ENCODE measurements around the gene RNASET2. TPM values are rescaled to one million over a fixed set of nuclear protein-coding genes. Genes with fewer than 3 reads are reported as not detected.

RNASET2 gene
- polyA plus RNA-seq, 2 of the 4 experiments (the other 2 are of a cell fraction): 9.3 to 11.2 TPM

DNA sequence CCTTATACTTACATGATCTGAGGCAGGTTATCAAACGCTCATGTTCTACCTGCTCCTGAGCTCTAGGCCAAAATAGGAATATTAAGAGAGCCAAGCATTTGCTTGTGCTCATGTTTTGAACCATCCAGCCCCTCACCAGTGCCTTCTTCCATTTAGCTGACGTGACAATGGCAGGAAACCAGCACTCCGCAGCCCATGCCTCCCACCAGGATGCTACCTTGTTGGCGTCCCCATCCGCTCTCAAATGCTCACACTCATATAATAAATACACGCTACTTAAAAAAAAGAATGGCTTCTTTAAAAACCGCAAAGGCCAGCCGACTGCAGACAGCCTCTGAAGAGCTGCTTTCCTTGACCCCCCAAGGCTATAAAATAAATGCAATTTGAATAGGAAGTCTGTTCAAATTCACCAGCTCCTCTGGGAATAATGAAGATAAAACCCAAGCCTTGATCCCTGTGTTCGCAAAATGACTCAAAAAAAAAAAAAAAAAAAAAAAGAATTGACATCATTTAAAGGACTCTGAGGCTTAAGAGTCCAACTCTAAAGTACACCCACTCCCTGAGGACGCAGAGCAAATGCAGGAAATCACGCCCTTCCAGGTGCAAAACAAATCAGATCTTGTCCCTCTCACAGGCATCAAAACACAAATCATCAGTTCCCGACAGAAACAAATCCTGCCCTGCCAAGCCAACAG, 29.0 kb downstream of the RNASET2 start:
- POLR2A ChIA-PET: no interaction called here
- no peak for FAIRE-seq
- Histone ChIP-seq H3K27ac (no peak overlapping the region), H3K4me3 (no peak overlapping the region), H3K4me1 (no peaks in the 10 kb centered on the region), H3K9me3 (no peaks in the 10 kb centered on the region), H3K4me2 (no peak overlapping the region)
- ATAC-seq: no peak
- CTCF ChIA-PET: interaction anchor here (1.6 kb wide), 1 partner anchor 10 kb away, joined by 5 read pairs; no protein-coding TSS in a partner anchor
- DNase-seq (ENCODE audit: low read depth in 1 of 2, low spot score in 1 of 2): no peak
- 83% methylated on average over 12 of the region's 12 CpGs for WGBS (ENCODE audit: missing lambda C conversion rate)
- no peak for TF ChIP-seq ZNF302 (CRISPR knock-in tag; IDR thresholded peaks at IDR 0.05)
- TF ChIP-seq, protein P1, sequence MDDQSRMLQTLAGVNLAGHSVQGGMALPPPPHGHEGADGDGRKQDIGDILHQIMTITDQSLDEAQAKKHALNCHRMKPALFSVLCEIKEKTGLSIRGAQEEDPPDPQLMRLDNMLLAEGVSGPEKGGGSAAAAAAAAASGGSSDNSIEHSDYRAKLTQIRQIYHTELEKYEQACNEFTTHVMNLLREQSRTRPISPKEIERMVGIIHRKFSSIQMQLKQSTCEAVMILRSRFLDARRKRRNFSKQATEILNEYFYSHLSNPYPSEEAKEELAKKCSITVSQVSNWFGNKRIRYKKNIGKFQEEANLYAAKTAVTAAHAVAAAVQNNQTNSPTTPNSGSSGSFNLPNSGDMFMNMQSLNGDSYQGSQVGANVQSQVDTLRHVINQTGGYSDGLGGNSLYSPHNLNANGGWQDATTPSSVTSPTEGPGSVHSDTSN (IDR thresholded peaks at IDR 0.05): no peak
- TF ChIP-seq, protein P2, sequence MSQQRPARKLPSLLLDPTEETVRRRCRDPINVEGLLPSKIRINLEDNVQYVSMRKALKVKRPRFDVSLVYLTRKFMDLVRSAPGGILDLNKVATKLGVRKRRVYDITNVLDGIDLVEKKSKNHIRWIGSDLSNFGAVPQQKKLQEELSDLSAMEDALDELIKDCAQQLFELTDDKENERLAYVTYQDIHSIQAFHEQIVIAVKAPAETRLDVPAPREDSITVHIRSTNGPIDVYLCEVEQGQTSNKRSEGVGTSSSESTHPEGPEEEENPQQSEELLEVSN (IDR thresholded peaks at IDR 0.05; ENCODE audit: borderline replicate concordance, low read depth): no peak
- TF ChIP-seq CEBPB (IDR thresholded peaks at IDR 0.05): no peak
- no peak for TF ChIP-seq KDM1A (IDR thresholded peaks at IDR 0.05; ENCODE audit: low read depth)
- no peak for TF ChIP-seq JUN (IDR thresholded peaks at IDR 0.05)
- TF ChIP-seq GATA3 (IDR thresholded peaks at IDR 0.05; ENCODE audit: borderline replicate concordance): no peak
- TF ChIP-seq ESRRA (IDR thresholded peaks at IDR 0.05; ENCODE audit: borderline replicate concordance, low read length): no peak
- TF ChIP-seq POLR2A (IDR thresholded peaks at IDR 0.05; ENCODE audit: low read length): no peak
- TF ChIP-seq, protein P3, sequence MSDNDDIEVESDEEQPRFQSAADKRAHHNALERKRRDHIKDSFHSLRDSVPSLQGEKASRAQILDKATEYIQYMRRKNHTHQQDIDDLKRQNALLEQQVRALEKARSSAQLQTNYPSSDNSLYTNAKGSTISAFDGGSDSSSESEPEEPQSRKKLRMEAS (IDR thresholded peaks at IDR 0.05): no peak
- no peak for TF ChIP-seq JUNB (IDR thresholded peaks at IDR 0.05)
- TF ChIP-seq FOSB (CRISPR knock-in tag; IDR thresholded peaks at IDR 0.05): no peak
- TF ChIP-seq, protein P4, sequence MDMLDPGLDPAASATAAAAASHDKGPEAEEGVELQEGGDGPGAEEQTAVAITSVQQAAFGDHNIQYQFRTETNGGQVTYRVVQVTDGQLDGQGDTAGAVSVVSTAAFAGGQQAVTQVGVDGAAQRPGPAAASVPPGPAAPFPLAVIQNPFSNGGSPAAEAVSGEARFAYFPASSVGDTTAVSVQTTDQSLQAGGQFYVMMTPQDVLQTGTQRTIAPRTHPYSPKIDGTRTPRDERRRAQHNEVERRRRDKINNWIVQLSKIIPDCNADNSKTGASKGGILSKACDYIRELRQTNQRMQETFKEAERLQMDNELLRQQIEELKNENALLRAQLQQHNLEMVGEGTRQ (IDR thresholded peaks at IDR 0.05): no peak
- TF ChIP-seq TP53 (CRISPR knock-in tag; IDR thresholded peaks at IDR 0.05): no peak
- TF ChIP-seq RFX5 (IDR thresholded peaks at IDR 0.05): no peak
- no peak for TF ChIP-seq HOXB5 (CRISPR knock-in tag; IDR thresholded peaks at IDR 0.05)
- TF ChIP-seq ZSCAN20 (CRISPR knock-in tag; IDR thresholded peaks at IDR 0.05): no peak

DNA sequence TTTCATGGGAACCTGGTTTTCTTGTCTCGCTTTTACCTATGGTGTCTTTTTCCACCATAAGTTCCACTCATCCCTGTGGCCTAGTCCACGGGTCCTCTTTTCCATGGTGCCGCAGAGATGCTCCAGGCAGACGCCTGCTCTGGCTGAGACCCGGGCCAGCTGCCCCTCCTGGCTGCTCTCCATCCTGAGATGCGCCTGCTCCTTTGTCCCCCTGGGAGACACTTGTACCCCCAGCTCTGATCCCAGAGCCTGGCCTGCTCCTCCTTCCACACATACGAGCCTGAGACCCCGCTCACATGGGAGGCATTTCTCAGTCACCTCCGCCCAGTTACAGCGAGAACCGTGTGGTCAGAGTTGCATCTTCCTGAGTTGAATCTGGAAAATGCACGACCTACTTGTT, 29.6 kb downstream of the RNASET2 start:
- ATAC-seq (no peak), DNase-seq (ENCODE audit: low read depth in 1 of 2, low spot score in 1 of 2) (no peak), FAIRE-seq (no peak)
- CTCF ChIA-PET: interaction anchor here (1.6 kb wide), 1 partner anchor 11 kb away, joined by 5 read pairs; no protein-coding TSS in a partner anchor
- Histone ChIP-seq H3K4me3 (no peak overlapping the region), H3K27ac (no peak overlapping the region), H3K4me2 (no peak overlapping the region), H3K9me3 (no peaks in the 10 kb centered on the region), H3K4me1 (no peaks in the 10 kb centered on the region)
- WGBS (ENCODE audit: missing lambda C conversion rate): 84% methylated on average over 12 of the region's 12 CpGs
- no peak for TF ChIP-seq PHF8 (IDR thresholded peaks at IDR 0.05; ENCODE audit: borderline replicate concordance, low read depth)
- TF ChIP-seq NFE2L2 (conservative IDR thresholded peaks at IDR 0.05; ENCODE audit: low read length): no peak
- no peak for TF ChIP-seq NR3C1 (IDR thresholded peaks at IDR 0.05)
- TF ChIP-seq, protein P4 (IDR thresholded peaks at IDR 0.05): no peak
- no peak for TF ChIP-seq BHLHE40 (IDR thresholded peaks at IDR 0.05; ENCODE audit: low read depth, low read length)
- no peak for TF ChIP-seq MAFK (IDR thresholded peaks at IDR 0.05; ENCODE audit: partially characterized antibody)
- no peak for TF ChIP-seq POLR2AphosphoS2 (conservative IDR thresholded peaks at IDR 0.05; ENCODE audit: low read length)
- TF ChIP-seq CHD4 (IDR thresholded peaks at IDR 0.05; ENCODE audit: borderline replicate concordance): no peak
- POLR2A ChIA-PET: no interaction called here

Measured in A549 (cell line).